PC-3 (cell line): ENCODE results near the gene TMEM131L. TPM values are rescaled to one million over a fixed set of nuclear protein-coding genes. Genes with fewer than 3 reads are reported as not detected.

ENCODE experiments used
- ATAC-seq: fragments of 200-7000 bp; cut with Tn5 transposase; 2 replicates; pipeline ENCODE4 v1.9.1; 2020; ENCODE audit warnings: mild to moderate bottlenecking, moderate library complexity
- BruUV-seq: library from RNA; stranded (reverse); fragments of 400-500 nt; replicated peaks from 2 replicates; lab custom pipeline; 2021; lab: Mats Ljungman, UMichigan
- CTCF ChIA-PET: fragments of 300-600 bp; sonication (Branson Sonifier 250); formaldehyde crosslinking; loops from one replicate; lab custom pipeline; 2022; ENCODE audit warnings: antibody characterized with exemption; lab: Charles Lee
- POLR2A ChIA-PET: fragments of 300-600 bp; sonication (Branson Sonifier 250); formaldehyde crosslinking; loops from one replicate; lab custom pipeline; 2022; ENCODE audit warnings: antibody characterized with exemption; ENCODE audit not compliant: unreplicated experiment; lab: Charles Lee
- DNase-seq: peaks from one replicate; pipeline ENCODE4 v3.0.0-alpha.2; 2015
- H2AFZ ChIP-seq: fragments of 300-600 bp; sonication (generic); 2 replicates; pipeline ENCODE4 v1.6.0; 2016; ENCODE audit warnings: antibody characterized with exemption, low read length
- H3F3A ChIP-seq: fragments of 300-600 bp; sonication (generic); one replicate; pipeline ENCODE4 v1.6.0; 2017; ENCODE audit warnings: antibody characterized with exemption, low read length, control low read depth, mild to moderate bottlenecking; ENCODE audit not compliant: unreplicated experiment
- H3K27ac ChIP-seq: fragments of 300-600 bp; sonication (generic); 2 replicates; pipeline ENCODE4 v1.5.1; 2016; ENCODE audit warnings: mild to moderate bottlenecking, low read length
- H3K27me3 ChIP-seq: fragments of 300-600 bp; sonication (generic); 2 replicates; pipeline ENCODE4 v1.6.1; 2016; ENCODE audit warnings: low read length, mixed read lengths
- H3K36me3 ChIP-seq: fragments of 300-600 bp; sonication (generic); 2 replicates; pipeline ENCODE4 v1.6.1; 2016; ENCODE audit warnings: low read depth, mixed run types, low read length, mixed read lengths
- H3K4me1 ChIP-seq: fragments of 300-600 bp; sonication (generic); 2 replicates; pipeline ENCODE4 v1.5.1; 2016; ENCODE audit warnings: low read length; ENCODE audit not compliant: insufficient read depth
- H3K4me2 ChIP-seq: fragments of 300-600 bp; sonication (generic); 2 replicates; pipeline ENCODE4 v1.6.0; 2016; ENCODE audit warnings: low read length
- H3K4me3 ChIP-seq: fragments of 300-600 bp; sonication (generic); 2 replicates; pipeline ENCODE4 v1.5.1; 2016; ENCODE audit warnings: mild to moderate bottlenecking, low read length, mixed read lengths
- H3K79me2 ChIP-seq: fragments of 300-600 bp; sonication (generic); 2 replicates; pipeline ENCODE4 v1.6.1; 2017; ENCODE audit warnings: low read length, mixed read lengths
- H3K9ac ChIP-seq: fragments of 300-600 bp; sonication (generic); 2 replicates; pipeline ENCODE4 v1.6.0; 2016; ENCODE audit warnings: mild to moderate bottlenecking, low read length
- H3K9me2 ChIP-seq: fragments of 300-600 bp; sonication (generic); replicated peaks from 2 replicates; pipeline ENCODE4 v1.6.1; 2016; ENCODE audit warnings: mixed run types, low read length, mixed read lengths
- H3K9me3 ChIP-seq: fragments of 300-600 bp; sonication (generic); 2 replicates; pipeline ENCODE4 v1.6.1; 2016; ENCODE audit warnings: low read length, mixed read lengths
- H4K20me1 ChIP-seq: fragments of 300-600 bp; sonication (generic); 2 replicates; pipeline ENCODE4 v1.6.1; 2016; ENCODE audit warnings: low read length, mixed read lengths
- CTCF ChIP-seq: fragments of 300-600 bp; sonication (generic); conservative IDR thresholded peaks from 2 replicates; pipeline ENCODE4 v1.5.1; 2017; ENCODE audit warnings: antibody characterized with exemption, low read depth, mild to moderate bottlenecking, low read length
- EZH2 ChIP-seq: fragments of 300-600 bp; sonication (generic); IDR thresholded peaks from one replicate; pipeline ENCODE4 v1.6.1; 2017; ENCODE audit warnings: antibody characterized with exemption, mild to moderate bottlenecking, low read length; ENCODE audit not compliant: unreplicated experiment
- EZH2phosphoT487 ChIP-seq: fragments of 300-600 bp; sonication (generic); IDR thresholded peaks from 2 replicates; pipeline ENCODE4 v1.6.1; 2018; ENCODE audit warnings: mild to moderate bottlenecking, antibody characterized with exemption, low read length, borderline replicate concordance
- intact Hi-C: fragments of 100-400 bp; cut with micrococcal nuclease; formaldehyde crosslinking; loops from 2 replicates; pipeline ENCODE4 v1.9.0; 2023
- total RNA-seq: library from RNA; depleted of rRNA; stranded (reverse); fragments of >200 nt; gene quantifications from 2 replicates; pipeline ENCODE4 v1.2.3, GENCODE V29; 2014

The TMEM131L gene
- total RNA-seq, 1 experiment from 2014 or later, result 7.7 TPM

GRCh38 chr4:153616006-153616555, 149.9 kb downstream of the TMEM131L start:
- Histone ChIP-seq H3K9ac (no peak overlapping the region), H3K4me3 (no peak overlapping the region), H3K9me2 (no peaks in the 10 kb centered on the region), H3K79me2 (no peaks in the 10 kb centered on the region), H3K4me2 (no peak overlapping the region), H2AFZ (no peak overlapping the region), H3K27me3 (no peaks in the 10 kb centered on the region), H4K20me1 (no peaks in the 10 kb centered on the region), H3K36me3 (no peaks in the 10 kb centered on the region), H3F3A (no peaks in the 10 kb centered on the region), H3K4me1 (peaks cover 8% of the 10 kb centered on the region; the same call in 1 of the 2 replicates), H3K9me3 (no peaks in the 10 kb centered on the region), H3K27ac (no peak overlapping the region)
- DNase-seq (no peak), ATAC-seq (no peak)
- ChIA-PET POLR2A (interaction anchor here (0.6 kb wide), 1 partner anchor 432 kb away, joined by 3 read pairs; no protein-coding TSS in a partner anchor), CTCF (no interaction called here)
- no TSS peak for BruUV-seq
- intact Hi-C loops, result no loop called here
- TF ChIP-seq CTCF (no peak), EZH2 (no peak), EZH2phosphoT487 (no peak)

- no peak overlapping the region for H3K9ac ChIP-seq
- no peak overlapping the region for H3K27ac ChIP-seq
- H2AFZ ChIP-seq, result no peak overlapping the region
- H3K4me2 ChIP-seq, result no peak overlapping the region
- no peaks in the 10 kb centered on the region for H3K9me3 ChIP-seq
- intact Hi-C loops, result no loop called here
- no peaks in the 10 kb centered on the region for H3K9me2 ChIP-seq
- H3K4me3 ChIP-seq, result no peak overlapping the region
- ATAC-seq (no peak), DNase-seq (no peak)
- TF ChIP-seq EZH2phosphoT487, result no peak
- no peaks in the 10 kb centered on the region for H3K4me1 ChIP-seq
- no peaks in the 10 kb centered on the region for H3K36me3 ChIP-seq
- no peaks in the 10 kb centered on the region for H4K20me1 ChIP-seq
- no peaks in the 10 kb centered on the region for H3F3A ChIP-seq
- CTCF ChIA-PET, result no interaction called here
- POLR2A ChIA-PET, result no interaction called here
- no peaks in the 10 kb centered on the region for H3K79me2 ChIP-seq
- no peaks in the 10 kb centered on the region for H3K27me3 ChIP-seq
- BruUV-seq, result no TSS peak
Observed at GRCh38 chr4:153618833-153619232, 152.7 kb downstream of the TMEM131L start.

- H3K27me3 ChIP-seq, result no peaks in the 10 kb centered on the region
- H2AFZ ChIP-seq, result no peak overlapping the region
- H3K9ac ChIP-seq, result no peak overlapping the region
- no peaks in the 10 kb centered on the region for H3K79me2 ChIP-seq
- no peak for DNase-seq
- intact Hi-C loops, result no loop called here
- H3K4me1 ChIP-seq, result no peaks in the 10 kb centered on the region
- H3K4me2 ChIP-seq, result no peak overlapping the region
- TF ChIP-seq EZH2phosphoT487, result no peak
- TF ChIP-seq EZH2, result no peak
- TF ChIP-seq CTCF, result no peak
- no TSS peak for BruUV-seq
- no peak overlapping the region for H3K4me3 ChIP-seq
- no peak for ATAC-seq
- no peaks in the 10 kb centered on the region for H3K9me3 ChIP-seq
- no peaks in the 10 kb centered on the region for H3K9me2 ChIP-seq
- H3F3A ChIP-seq, result no peaks in the 10 kb centered on the region
- no peaks in the 10 kb centered on the region for H3K36me3 ChIP-seq
- H4K20me1 ChIP-seq, result no peaks in the 10 kb centered on the region
- CTCF ChIA-PET, result no interaction called here
- POLR2A ChIA-PET, result no interaction called here
- no peak overlapping the region for H3K27ac ChIP-seq
Observed at GRCh38 chr4:153619811-153620210, 153.7 kb downstream of the TMEM131L start.
